Measurements from ENCODE around the gene ECPAS. TPM values are rescaled to one million over a fixed set of nuclear protein-coding genes. Genes with fewer than 3 reads are reported as not detected.

Gene ECPAS
- total RNA-seq, 1 experiment from 2014 or later, result 106 TPM

GRCh38 chr9:111475195-111475594 is 9.0 kb downstream of the ECPAS start:
- Histone ChIP-seq H3K4ac (ENCODE audit: low read depth, low read length) (no peak overlapping the region), H3K23me2 (ENCODE audit: insufficient read length, low read depth, low read length, poor library complexity, severe bottlenecking) (no peaks in the 10 kb centered on the region), H2BK5ac (ENCODE audit: insufficient read length, low read length) (no peak overlapping the region), H3K4me2 (ENCODE audit: insufficient read depth, insufficient read length, low read length) (no peak overlapping the region), H3K9me3 (ENCODE audit: control insufficient read depth, low read depth, low read length) (no peaks in the 10 kb centered on the region), H4K20me1 (ENCODE audit: control insufficient read depth, insufficient read depth, insufficient read length) (no peaks in the 10 kb centered on the region), H4K5ac (ENCODE audit: insufficient read length, low read depth, low read length) (no peak overlapping the region), H3K14ac (ENCODE audit: insufficient read depth, low read length) (no peak overlapping the region), H3K79me1 (ENCODE audit: insufficient read depth, low read depth, low read length, poor library complexity, severe bottlenecking) (peaks cover 5% of the 10 kb centered on the region), H3K9ac (ENCODE audit: extremely low read depth, insufficient read length, low read length) (no peak overlapping the region), H4K91ac (ENCODE audit: insufficient read length, low read depth, low read length) (no peak overlapping the region), H2BK15ac (ENCODE audit: low read depth, low read length) (no peak overlapping the region), H2AFZ (ENCODE audit: low read length) (no peak overlapping the region), H3K4me1 (ENCODE audit: insufficient read depth, low read length) (peaks cover 2% of the 10 kb centered on the region; the same call in 1 of the 2 replicates), H2BK120ac (ENCODE audit: low read depth, low read length, poor library complexity, severe bottlenecking) (no peak overlapping the region), H3K23ac (ENCODE audit: insufficient read length, low read depth, low read length) (no peak overlapping the region), H3K18ac (ENCODE audit: insufficient read length, low read depth, low read length) (no peak overlapping the region), H2AK5ac (ENCODE audit: insufficient read length, low read length) (no peak overlapping the region), H3K79me2 (ENCODE audit: insufficient read depth, low read length) (peaks cover 68% of the 10 kb centered on the region), H2BK12ac (ENCODE audit: insufficient read length, low read depth, low read length) (no peak overlapping the region), H3K56ac (ENCODE audit: insufficient read length, low read depth, low read length) (no peak overlapping the region), H3K27ac (ENCODE audit: insufficient read length, low read depth, low read length) (no peak overlapping the region), H2BK20ac (ENCODE audit: low read depth, low read length, poor library complexity, severe bottlenecking) (no peak overlapping the region), H3T11ph (ENCODE audit: low read length) (no peak overlapping the region), H4K8ac (replicated peaks; ENCODE audit: insufficient read length, low read depth, low read length) (no peak overlapping the region), H3K27me3 (ENCODE audit: insufficient read depth, low read length) (no peaks in the 10 kb centered on the region)
- Mint-ChIP-seq H3K27ac (no peak overlapping the region), H3K27me3 (ENCODE audit: low read depth) (no peaks in the 10 kb centered on the region), H3K4me1 (peaks cover 30 to 34% of the 10 kb centered on the region in 2 experiments), H3K4me3 (no peak overlapping the region), H3K36me3 (ENCODE audit: insufficient read depth in 1 of 3, low read depth in 3 of 3) (peaks cover 0 to 3% (median 0%) of the 10 kb centered on the region in 3 experiments; a peak in 2 of 7 replicates), H3K9me3 (no peaks in the 10 kb centered on the region)
- no peak for DNase-seq
- TF ChIP-seq CTCF (conservative IDR thresholded peaks at IDR 0.05), result no peak
- no CpG with 5 or more reads among the region's 2 CpGs for WGBS (ENCODE audit: extremely low coverage, insufficient read length, low lambda C conversion rate)
